ENCODE results near the gene KIAA0513.

KIAA0513 gene

GRCh38 chr16:85017633-85018032 lies 10.0 kb upstream of the KIAA0513 start:
- no peaks in the 10 kb centered on the region for H3K27me3 ChIP-seq (ENCODE audit: insufficient read depth, low read length)
- no peaks in the 10 kb centered on the region for H3K36me3 ChIP-seq (ENCODE audit: insufficient read depth, low read length)
- H3K27ac ChIP-seq (ENCODE audit: low read depth, low read length), result no peak overlapping the region
- H3K9me3 ChIP-seq (ENCODE audit: insufficient read depth, low read depth, low read length), result no peaks in the 10 kb centered on the region
- no peak overlapping the region for H3K4me3 ChIP-seq (ENCODE audit: low read length)
- no peak overlapping the region for H3K9ac ChIP-seq (ENCODE audit: low read depth, low read length)
- no peaks in the 10 kb centered on the region for H3K4me1 ChIP-seq (ENCODE audit: insufficient read depth, low read length)
- 87% methylated on average over 8 of the region's 8 CpGs for WGBS

GRCh38 chr16:85018529-85019236 lies 8.9 kb upstream of the KIAA0513 start:
- H3K9ac ChIP-seq (ENCODE audit: low read depth, low read length), result no peak overlapping the region
- no peaks in the 10 kb centered on the region for H3K27me3 ChIP-seq (ENCODE audit: insufficient read depth, low read length)
- no peak overlapping the region for H3K27ac ChIP-seq (ENCODE audit: low read depth, low read length)
- no peaks in the 10 kb centered on the region for H3K36me3 ChIP-seq (ENCODE audit: insufficient read depth, low read length)
- no peak overlapping the region for H3K4me3 ChIP-seq (ENCODE audit: low read length)
- no peaks in the 10 kb centered on the region for H3K9me3 ChIP-seq (ENCODE audit: insufficient read depth, low read depth, low read length)
- WGBS, result 87% methylated on average over 19 of the region's 19 CpGs
- no peaks in the 10 kb centered on the region for H3K4me1 ChIP-seq (ENCODE audit: insufficient read depth, low read length)

- H3K4me1 ChIP-seq (ENCODE audit: insufficient read depth, low read length), result no peaks in the 10 kb centered on the region
- no peak overlapping the region for H3K9ac ChIP-seq (ENCODE audit: low read depth, low read length)
- 91% methylated on average over 9 of the region's 9 CpGs for WGBS
- H3K27ac ChIP-seq (ENCODE audit: low read depth, low read length), result no peak overlapping the region
- no peaks in the 10 kb centered on the region for H3K36me3 ChIP-seq (ENCODE audit: insufficient read depth, low read length)
- H3K9me3 ChIP-seq (ENCODE audit: insufficient read depth, low read depth, low read length), result no peaks in the 10 kb centered on the region
- H3K4me3 ChIP-seq (ENCODE audit: low read length), result no peak overlapping the region
- H3K27me3 ChIP-seq (ENCODE audit: insufficient read depth, low read length), result no peaks in the 10 kb centered on the region
Observed at GRCh38 chr16:85019659-85020245, 7.8 kb upstream of the KIAA0513 start.

- H3K4me3 ChIP-seq (ENCODE audit: low read length), result no peak overlapping the region
- 92% methylated on average over 8 of the region's 8 CpGs for WGBS
- H3K4me1 ChIP-seq (ENCODE audit: insufficient read depth, low read length), result peaks cover 11% of the 10 kb centered on the region; the same call in 1 of the 2 replicates
- peaks cover 13% of the 10 kb centered on the region for H3K27me3 ChIP-seq (ENCODE audit: insufficient read depth, low read length)
- no peaks in the 10 kb centered on the region for H3K9me3 ChIP-seq (ENCODE audit: insufficient read depth, low read depth, low read length)
- H3K36me3 ChIP-seq (ENCODE audit: insufficient read depth, low read length), result no peaks in the 10 kb centered on the region
- H3K9ac ChIP-seq (ENCODE audit: low read depth, low read length), result no peak overlapping the region
- no peak overlapping the region for H3K27ac ChIP-seq (ENCODE audit: low read depth, low read length)
Observed at GRCh38 chr16:85025781-85026653, 1.6 kb upstream of the KIAA0513 start.

- Histone ChIP-seq H3K27me3 (ENCODE audit: insufficient read depth, low read length) (peaks cover 13% of the 10 kb centered on the region), H3K9ac (ENCODE audit: low read depth, low read length) (no peak overlapping the region), H3K4me1 (ENCODE audit: insufficient read depth, low read length) (peaks cover 11% of the 10 kb centered on the region; the same call in 1 of the 2 replicates), H3K27ac (ENCODE audit: low read depth, low read length) (no peak overlapping the region), H3K36me3 (ENCODE audit: insufficient read depth, low read length) (no peaks in the 10 kb centered on the region), H3K9me3 (ENCODE audit: insufficient read depth, low read depth, low read length) (no peaks in the 10 kb centered on the region), H3K4me3 (ENCODE audit: low read length) (peak overlapping the region; percentile 65)
- WGBS, result 79% methylated on average over 4 of the region's 4 CpGs
Observed at GRCh38 chr16:85026703-85027102, 892 bp upstream of the KIAA0513 start.

- H3K27me3 ChIP-seq (ENCODE audit: insufficient read depth, low read length), result peaks cover 13% of the 10 kb centered on the region
- peaks cover 14% of the 10 kb centered on the region; the same call in 1 of the 2 replicates for H3K4me1 ChIP-seq (ENCODE audit: insufficient read depth, low read length)
- WGBS, result 5% methylated on average over 41 of the region's 41 CpGs
- peak overlapping the region; percentile 65 for H3K4me3 ChIP-seq (ENCODE audit: low read length)
- no peaks in the 10 kb centered on the region for H3K9me3 ChIP-seq (ENCODE audit: insufficient read depth, low read depth, low read length)
- no peak overlapping the region for H3K27ac ChIP-seq (ENCODE audit: low read depth, low read length)
- peak overlapping the region; percentile 15; the same call in 1 of the 2 replicates for H3K9ac ChIP-seq (ENCODE audit: low read depth, low read length)
- no peaks in the 10 kb centered on the region for H3K36me3 ChIP-seq (ENCODE audit: insufficient read depth, low read length)
Observed at GRCh38 chr16:85027958-85028684, 526 bp downstream of the KIAA0513 start.

GRCh38 chr16:85028685-85029407 lies 1.3 kb downstream of the KIAA0513 start:
- peak overlapping the region; percentile 65; the same call in 1 of the 2 replicates for H3K4me3 ChIP-seq (ENCODE audit: low read length)
- H3K27ac ChIP-seq (ENCODE audit: low read depth, low read length), result no peak overlapping the region
- H3K36me3 ChIP-seq (ENCODE audit: insufficient read depth, low read length), result no peaks in the 10 kb centered on the region
- peaks cover 13% of the 10 kb centered on the region for H3K27me3 ChIP-seq (ENCODE audit: insufficient read depth, low read length)
- peaks cover 14% of the 10 kb centered on the region; the same call in 1 of the 2 replicates for H3K4me1 ChIP-seq (ENCODE audit: insufficient read depth, low read length)
- WGBS, result 45% methylated on average over 17 of the region's 17 CpGs
- H3K9ac ChIP-seq (ENCODE audit: low read depth, low read length), result no peak overlapping the region
- H3K9me3 ChIP-seq (ENCODE audit: insufficient read depth, low read depth, low read length), result no peaks in the 10 kb centered on the region

- no peak overlapping the region for H3K27ac ChIP-seq (ENCODE audit: low read depth, low read length)
- no peaks in the 10 kb centered on the region for H3K36me3 ChIP-seq (ENCODE audit: insufficient read depth, low read length)
- WGBS, result 15% methylated on average over 4 of the region's 4 CpGs
- H3K9ac ChIP-seq (ENCODE audit: low read depth, low read length), result no peak overlapping the region
- no peak overlapping the region for H3K4me3 ChIP-seq (ENCODE audit: low read length)
- no peaks in the 10 kb centered on the region for H3K9me3 ChIP-seq (ENCODE audit: insufficient read depth, low read depth, low read length)
- H3K27me3 ChIP-seq (ENCODE audit: insufficient read depth, low read length), result peaks cover 13% of the 10 kb centered on the region
- H3K4me1 ChIP-seq (ENCODE audit: insufficient read depth, low read length), result peaks cover 14% of the 10 kb centered on the region; the same call in 1 of the 2 replicates
Observed at GRCh38 chr16:85029408-85029784, 1.8 kb downstream of the KIAA0513 start.

- peaks cover 14% of the 10 kb centered on the region; the same call in 1 of the 2 replicates for H3K4me1 ChIP-seq (ENCODE audit: insufficient read depth, low read length)
- no peak overlapping the region for H3K27ac ChIP-seq (ENCODE audit: low read depth, low read length)
- 70% methylated on average over 16 of the region's 16 CpGs for WGBS
- no peak overlapping the region for H3K9ac ChIP-seq (ENCODE audit: low read depth, low read length)
- H3K4me3 ChIP-seq (ENCODE audit: low read length), result no peak overlapping the region
- no peaks in the 10 kb centered on the region for H3K36me3 ChIP-seq (ENCODE audit: insufficient read depth, low read length)
- peaks cover 13% of the 10 kb centered on the region for H3K27me3 ChIP-seq (ENCODE audit: insufficient read depth, low read length)
- H3K9me3 ChIP-seq (ENCODE audit: insufficient read depth, low read depth, low read length), result no peaks in the 10 kb centered on the region
Observed at GRCh38 chr16:85029981-85030401, 2.4 kb downstream of the KIAA0513 start.

GRCh38 chr16:85031451-85031850 lies 3.9 kb downstream of the KIAA0513 start:
- no peak overlapping the region for H3K27ac ChIP-seq (ENCODE audit: low read depth, low read length)
- H3K27me3 ChIP-seq (ENCODE audit: insufficient read depth, low read length), result peaks cover 13% of the 10 kb centered on the region
- peaks cover 14% of the 10 kb centered on the region; the same call in 1 of the 2 replicates for H3K4me1 ChIP-seq (ENCODE audit: insufficient read depth, low read length)
- no peak overlapping the region for H3K9ac ChIP-seq (ENCODE audit: low read depth, low read length)
- WGBS, result 90% methylated on average over 5 of the region's 5 CpGs
- no peak overlapping the region for H3K4me3 ChIP-seq (ENCODE audit: low read length)
- no peaks in the 10 kb centered on the region for H3K9me3 ChIP-seq (ENCODE audit: insufficient read depth, low read depth, low read length)
- H3K36me3 ChIP-seq (ENCODE audit: insufficient read depth, low read length), result no peaks in the 10 kb centered on the region
